DOHH2 (cell line): ENCODE data around the gene MROH9.

Experiments used
- EZH2phosphoT487 ChIP-seq: fragments of 200-600 bp; sonication (generic); IDR thresholded peaks from 2 replicates; pipeline ENCODE4 v1.6.1; 2017; ENCODE audit warnings: borderline replicate concordance, mild to moderate bottlenecking, antibody characterized with exemption, low read length, moderate library complexity, mixed read lengths
- TF ChIP-seq, protein P1 (sequence below): fragments of 200-600 bp; sonication (generic); IDR thresholded peaks from one replicate; pipeline ENCODE4 v1.5.1; 2014; ENCODE audit warnings: antibody characterized with exemption, mild to moderate bottlenecking, low read depth, low read length; ENCODE audit not compliant: poor library complexity, severe bottlenecking

DNA sequence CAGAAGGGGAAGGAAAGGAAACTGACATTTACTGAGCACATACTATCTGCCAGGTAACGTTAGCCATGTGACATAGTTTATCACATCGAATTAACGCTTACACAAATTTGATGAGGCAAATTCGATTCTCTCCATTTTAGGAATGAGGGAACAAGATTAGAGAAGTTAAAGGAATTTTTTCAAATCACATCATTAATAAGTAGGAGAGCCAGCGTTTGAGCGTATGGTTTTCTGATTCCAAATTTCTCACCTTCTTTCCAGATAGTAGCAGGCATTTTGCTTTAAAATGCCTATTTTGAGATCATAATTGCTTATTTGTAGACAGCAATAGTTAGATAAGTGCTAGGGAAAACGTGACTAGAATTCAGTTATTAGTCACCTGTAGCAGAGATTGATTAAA, 174.6 kb downstream of the MROH9 start:
- TF ChIP-seq, protein P1, sequence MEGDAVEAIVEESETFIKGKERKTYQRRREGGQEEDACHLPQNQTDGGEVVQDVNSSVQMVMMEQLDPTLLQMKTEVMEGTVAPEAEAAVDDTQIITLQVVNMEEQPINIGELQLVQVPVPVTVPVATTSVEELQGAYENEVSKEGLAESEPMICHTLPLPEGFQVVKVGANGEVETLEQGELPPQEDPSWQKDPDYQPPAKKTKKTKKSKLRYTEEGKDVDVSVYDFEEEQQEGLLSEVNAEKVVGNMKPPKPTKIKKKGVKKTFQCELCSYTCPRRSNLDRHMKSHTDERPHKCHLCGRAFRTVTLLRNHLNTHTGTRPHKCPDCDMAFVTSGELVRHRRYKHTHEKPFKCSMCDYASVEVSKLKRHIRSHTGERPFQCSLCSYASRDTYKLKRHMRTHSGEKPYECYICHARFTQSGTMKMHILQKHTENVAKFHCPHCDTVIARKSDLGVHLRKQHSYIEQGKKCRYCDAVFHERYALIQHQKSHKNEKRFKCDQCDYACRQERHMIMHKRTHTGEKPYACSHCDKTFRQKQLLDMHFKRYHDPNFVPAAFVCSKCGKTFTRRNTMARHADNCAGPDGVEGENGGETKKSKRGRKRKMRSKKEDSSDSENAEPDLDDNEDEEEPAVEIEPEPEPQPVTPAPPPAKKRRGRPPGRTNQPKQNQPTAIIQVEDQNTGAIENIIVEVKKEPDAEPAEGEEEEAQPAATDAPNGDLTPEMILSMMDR = no peak
- no peak for TF ChIP-seq EZH2phosphoT487
